NOMO-1 treated with dmso at 0.1 percent for 144 hours (cell line): ENCODE results near the gene CAPN2.
"Not testable (repeated sequence)": the region's sequence is repeated elsewhere in the genome, so short reads cannot be mapped to it uniquely, and the experiment has no call there.

Source experiments
- DNase-seq: peaks from one replicate; lab custom pipeline; 2025; ENCODE audit not compliant: unreplicated experiment; lab: John Stamatoyannopoulos, UW

Gene CAPN2

GRCh38 chr1:223784541-223784940, 72.2 kb downstream of the CAPN2 start:
- no peak for DNase-seq

DNA sequence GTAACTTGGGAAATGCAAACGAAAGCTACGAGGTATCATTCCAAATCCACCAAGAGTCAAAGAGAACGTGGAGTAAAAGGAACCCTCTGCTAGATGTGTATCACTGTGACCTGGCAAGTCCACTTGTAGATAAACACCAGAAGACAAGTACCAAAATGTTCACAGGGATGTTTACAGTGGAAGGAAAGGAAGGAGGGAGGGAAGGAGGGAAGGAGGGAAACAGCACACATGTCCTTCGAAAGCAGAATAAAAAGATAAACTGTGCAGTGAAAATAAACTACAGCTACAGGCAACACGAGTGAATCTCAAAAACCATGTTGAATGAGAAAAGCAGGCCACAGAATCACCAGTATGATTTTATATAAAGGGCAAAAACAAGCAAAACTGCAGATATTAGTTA, 73.5 kb downstream of the CAPN2 start:
- DNase-seq = no peak

- no peak for DNase-seq
Measured at GRCh38 chr1:223788746-223789415, 76.5 kb downstream of the CAPN2 start.

DNA sequence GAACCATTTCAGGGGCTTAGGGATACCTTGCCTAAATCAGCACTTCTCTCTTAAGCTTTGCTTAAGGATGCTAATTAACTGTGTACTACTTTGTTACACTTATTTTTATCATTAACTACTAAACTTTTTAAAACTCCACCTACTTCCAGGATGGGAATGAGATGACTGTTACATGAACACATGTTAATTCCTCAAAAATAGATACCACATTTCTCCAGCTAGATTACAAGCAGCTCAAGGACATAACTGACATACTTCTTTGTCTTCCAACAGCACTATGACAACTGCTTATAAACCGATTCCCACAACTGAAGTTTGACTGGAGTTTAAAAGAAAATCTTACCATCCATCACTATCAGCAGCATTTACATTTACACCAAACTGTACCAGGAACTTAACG, 79.7 kb downstream of the CAPN2 start:
- DNase-seq = no peak

- DNase-seq = no peak
Measured at GRCh38 chr1:223793716-223794115, 81.4 kb downstream of the CAPN2 start.

- no peak for DNase-seq
Measured at GRCh38 chr1:223794136-223794880, 82.0 kb downstream of the CAPN2 start.

DNA sequence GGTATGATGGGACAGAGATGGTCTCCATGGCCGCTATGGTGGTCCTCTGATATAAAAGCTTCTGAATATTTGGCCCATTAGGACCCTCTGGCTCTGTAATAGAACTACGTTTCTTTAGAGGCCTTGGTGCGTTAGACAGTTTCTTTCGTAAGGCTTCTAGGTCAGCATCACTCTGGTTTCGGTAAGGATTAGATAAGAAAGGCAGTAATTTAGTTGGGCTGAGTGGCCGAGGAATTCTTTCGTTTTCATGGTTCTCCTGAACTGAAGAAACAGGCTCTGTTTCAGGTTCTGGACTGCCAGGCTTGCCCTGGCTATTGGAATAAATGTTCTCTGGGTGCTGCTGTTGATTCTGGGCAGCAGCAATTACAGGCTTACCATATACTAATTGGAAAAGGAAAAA, 83.9 kb downstream of the CAPN2 start:
- no peak for DNase-seq

GRCh38 chr1:223802032-223802431, 89.7 kb downstream of the CAPN2 start:
- no peak for DNase-seq

GRCh38 chr1:223802602-223803001, 90.3 kb downstream of the CAPN2 start:
- no peak for DNase-seq

DNA sequence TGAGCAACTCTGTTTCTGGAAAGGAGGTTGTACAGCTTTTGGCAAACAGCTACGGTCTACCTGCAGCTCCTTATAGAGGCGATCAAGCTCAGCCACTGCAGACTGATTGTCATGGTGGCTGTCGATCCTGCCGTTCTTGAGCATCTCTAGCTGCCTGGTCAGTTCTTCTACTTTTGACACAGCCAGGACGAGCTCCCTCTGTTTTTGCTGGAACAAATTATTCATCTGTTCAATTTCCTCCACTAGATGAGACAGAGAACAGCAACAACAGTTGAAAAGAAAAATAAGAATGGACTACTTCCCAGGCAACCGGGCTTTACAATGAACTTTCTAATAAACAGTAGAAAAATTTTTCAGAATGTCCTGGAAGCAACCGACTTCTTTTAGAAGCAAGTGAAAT, 90.9 kb downstream of the CAPN2 start:
- DNase-seq = no peak

GRCh38 chr1:223809905-223810304, 97.6 kb downstream of the CAPN2 start:
- DNase-seq = not testable (repeated sequence)

DNA sequence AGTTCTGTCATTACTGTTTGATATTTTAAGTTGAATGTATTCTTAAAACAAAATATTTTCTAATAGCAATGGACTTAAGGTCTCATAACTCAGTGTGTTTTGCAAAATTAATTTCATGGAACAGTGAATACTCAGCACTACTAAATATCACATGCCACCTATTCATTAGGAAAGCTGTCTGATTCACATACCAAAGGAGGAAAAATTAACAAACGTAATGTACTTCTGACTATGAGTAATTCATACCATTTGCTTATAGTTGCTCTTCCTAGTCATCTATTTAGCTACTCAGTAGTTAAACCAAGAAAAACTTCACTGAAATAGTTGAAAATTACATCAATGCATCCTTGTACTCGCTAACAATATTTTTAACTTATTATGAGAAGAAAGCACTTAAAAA, 98.2 kb downstream of the CAPN2 start:
- no peak for DNase-seq

- DNase-seq = no peak
Measured at GRCh38 chr1:223811634-223812101, 99.3 kb downstream of the CAPN2 start.

GRCh38 chr1:223813645-223814044, 101.3 kb downstream of the CAPN2 start:
- no peak for DNase-seq

GRCh38 chr1:223815020-223815853, 102.9 kb downstream of the CAPN2 start:
- DNase-seq = no peak

GRCh38 chr1:223815865-223816264, 103.5 kb downstream of the CAPN2 start:
- DNase-seq = no peak

DNA sequence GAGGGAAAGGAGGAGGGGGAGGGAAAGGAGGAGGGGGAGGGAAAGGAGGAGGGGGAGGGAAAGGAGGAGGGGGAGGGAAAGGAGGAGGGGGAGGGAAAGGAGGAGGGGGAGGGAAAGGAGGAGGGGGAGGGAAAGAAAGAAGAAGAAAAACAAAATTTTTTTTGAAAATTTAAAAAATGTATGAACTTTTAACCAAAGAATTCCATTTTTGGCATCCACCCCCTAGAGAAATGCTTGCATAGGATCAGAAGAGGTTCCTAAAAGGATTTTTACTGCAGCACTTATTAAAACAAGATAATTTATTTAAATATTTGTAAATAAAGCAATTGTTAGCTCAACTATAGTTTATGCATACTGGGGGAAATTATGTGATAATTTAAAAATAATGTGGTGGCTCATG, 104.9 kb downstream of the CAPN2 start:
- DNase-seq = not testable (repeated sequence)

DNA sequence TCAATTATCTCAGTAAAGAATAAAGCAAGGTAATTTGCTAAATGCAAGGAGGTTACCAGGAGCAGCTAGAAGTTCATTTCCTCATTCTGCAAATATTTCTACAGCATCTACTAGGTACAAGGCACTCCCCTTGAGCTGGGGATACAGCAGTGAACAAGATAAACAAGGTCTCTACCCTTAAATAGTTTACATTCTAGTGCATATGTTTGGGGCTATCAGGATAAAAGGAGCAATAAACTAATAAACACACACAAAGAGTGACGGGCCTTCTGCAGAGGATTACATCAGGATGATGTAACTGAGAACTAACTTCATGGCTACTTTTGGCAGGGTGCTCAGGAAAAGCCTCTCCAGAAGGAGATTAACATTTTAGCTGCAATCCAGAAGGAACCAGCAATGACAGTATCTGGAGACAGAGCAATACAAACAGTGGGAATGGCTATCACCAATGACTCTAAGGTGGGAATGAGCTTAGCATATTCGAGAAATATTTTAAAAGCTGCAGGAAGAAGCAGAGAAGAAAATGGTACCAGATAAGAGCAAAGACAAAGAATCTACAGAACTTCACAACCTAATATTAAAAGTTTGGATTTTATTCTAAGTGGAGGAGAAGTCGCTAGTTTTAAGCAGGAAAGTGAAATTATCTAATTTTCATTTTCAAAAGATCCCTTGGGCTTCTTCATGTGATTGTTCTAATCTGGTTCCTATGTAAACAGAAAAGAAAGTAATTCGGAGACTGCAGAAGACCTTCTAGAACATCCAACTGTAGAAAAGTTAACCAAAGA, 107.6 kb downstream of the CAPN2 start:
- no peak for DNase-seq

GRCh38 chr1:223820515-223820858, 108.1 kb downstream of the CAPN2 start:
- DNase-seq = no peak

GRCh38 chr1:223820971-223821370, 108.6 kb downstream of the CAPN2 start:
- DNase-seq = no peak

- DNase-seq = no peak
Measured at GRCh38 chr1:223824287-223824686, 111.9 kb downstream of the CAPN2 start.
